GM18508 (cell line): ENCODE results near the gene ANGPT4.
"Not testable (repeated sequence)": the region's sequence is repeated elsewhere in the genome, so short reads cannot be mapped to it uniquely, and the experiment has no call there.

ENCODE experiments used
- ATAC-seq: cut with Tn5 transposase; IDR thresholded peaks from one replicate; pipeline ENCODE4 v1.9.1; 2021; ENCODE audit warnings: moderate number of reproducible peaks; ENCODE audit not compliant: insufficient read depth, unreplicated experiment

The ANGPT4 gene

GRCh38 chr20:878511-879307 is 37.4 kb downstream of the ANGPT4 start:
- no peak for ATAC-seq

GRCh38 chr20:877814-878213 is 38.3 kb downstream of the ANGPT4 start:
- no peak for ATAC-seq

- ATAC-seq = no peak
Measured at GRCh38 chr20:875115-875514, 41.0 kb downstream of the ANGPT4 start.

GRCh38 chr20:873875-874607 is 42.1 kb downstream of the ANGPT4 start:
- ATAC-seq = no peak

- no peak for ATAC-seq
Measured at GRCh38 chr20:872855-873520, 43.1 kb downstream of the ANGPT4 start.

GRCh38 chr20:871948-872347 is 44.2 kb downstream of the ANGPT4 start:
- ATAC-seq = no peak

GRCh38 chr20:871436-871835 is 44.7 kb downstream of the ANGPT4 start:
- no peak for ATAC-seq

GRCh38 chr20:870758-871157 is 45.4 kb downstream of the ANGPT4 start:
- ATAC-seq = no peak

GRCh38 chr20:869606-870005 is 46.5 kb downstream of the ANGPT4 start:
- ATAC-seq = no peak

GRCh38 chr20:868279-868678 is 47.9 kb downstream of the ANGPT4 start:
- no peak for ATAC-seq

- ATAC-seq = no peak
Measured at GRCh38 chr20:865440-865839, 50.7 kb downstream of the ANGPT4 start.

- no peak for ATAC-seq
Measured at GRCh38 chr20:860891-861290, 55.2 kb downstream of the ANGPT4 start.

GRCh38 chr20:859751-860231 is 56.3 kb downstream of the ANGPT4 start:
- no peak for ATAC-seq

- no peak for ATAC-seq
Measured at GRCh38 chr20:858011-858410, 58.1 kb downstream of the ANGPT4 start.

- no peak for ATAC-seq
Measured at GRCh38 chr20:856361-856775, 59.8 kb downstream of the ANGPT4 start.

GRCh38 chr20:855466-856360 is 60.4 kb downstream of the ANGPT4 start:
- no peak for ATAC-seq

- no peak for ATAC-seq
Measured at GRCh38 chr20:854601-855000, 61.5 kb downstream of the ANGPT4 start.

- ATAC-seq = no peak
Measured at GRCh38 chr20:853406-853996, 62.6 kb downstream of the ANGPT4 start.

- ATAC-seq = not testable (repeated sequence)
Measured at GRCh38 chr20:848731-849130, 67.4 kb downstream of the ANGPT4 start.

GRCh38 chr20:848193-848592 is 67.9 kb downstream of the ANGPT4 start:
- no peak for ATAC-seq
